CD4-positive, alpha-beta T cell treated with Interferon gamma for 1 hour (primary cell): ENCODE data around the gene ZNF76.
"Not testable (repeated sequence)": the region's sequence is repeated elsewhere in the genome, so short reads cannot be mapped to it uniquely, and the experiment has no call there.

Experiments
- DNase-seq: peaks from one replicate; pipeline ENCODE4 v3.0.0-alpha.2; 2020

ZNF76 gene

GRCh38 chr6:35302604-35303241 is 43.2 kb downstream of the ZNF76 start:
- DNase-seq, result peak; percentile 84

GRCh38 chr6:35304299-35304698 is 44.8 kb downstream of the ZNF76 start:
- DNase-seq, result no peak

- no peak for DNase-seq
Measured at GRCh38 chr6:35305117-35305516, 45.6 kb downstream of the ZNF76 start.

GRCh38 chr6:35307138-35307537 is 47.6 kb downstream of the ZNF76 start:
- DNase-seq, result not testable (repeated sequence)

GRCh38 chr6:35308543-35308942 is 49.0 kb downstream of the ZNF76 start:
- DNase-seq, result not testable (repeated sequence)

- no peak for DNase-seq
Measured at GRCh38 chr6:35309611-35310264, 50.2 kb downstream of the ZNF76 start.

GRCh38 chr6:35310265-35310831 is 50.8 kb downstream of the ZNF76 start:
- no peak for DNase-seq

DNA sequence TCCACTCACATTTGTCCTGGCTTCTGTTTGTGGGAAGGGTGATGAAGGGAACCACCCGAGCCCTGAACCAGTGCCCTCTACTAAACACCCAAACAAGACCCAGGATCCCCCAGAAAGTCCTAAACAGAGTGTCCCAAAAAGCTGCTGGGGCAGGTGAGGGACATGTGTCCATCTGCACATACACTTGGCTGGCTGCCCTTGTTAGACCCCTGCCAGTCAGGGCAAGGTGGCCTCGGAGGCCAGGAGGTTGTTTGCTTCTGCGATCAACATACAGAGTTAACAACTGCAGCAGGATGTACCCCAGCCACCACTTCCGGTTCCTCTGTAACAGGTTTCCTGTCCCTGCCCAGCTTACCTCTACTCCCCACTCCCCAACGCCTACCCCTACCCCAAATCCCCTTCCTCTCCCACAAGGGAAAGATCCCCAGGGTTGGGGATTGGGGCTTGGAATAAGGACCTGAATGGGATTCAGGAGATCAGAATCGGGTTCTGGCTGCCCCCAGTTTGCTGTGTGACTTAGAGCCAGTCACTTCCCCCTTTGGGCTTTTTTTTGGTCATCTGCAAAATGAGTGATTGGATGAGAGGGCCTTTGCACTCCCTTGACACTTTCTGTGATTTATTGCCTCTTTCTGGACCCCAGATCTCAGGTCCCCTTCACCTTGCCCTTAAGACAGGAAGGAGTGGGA is 52.0 kb downstream of the ZNF76 start:
- DNase-seq, result peak; percentile 70

DNA sequence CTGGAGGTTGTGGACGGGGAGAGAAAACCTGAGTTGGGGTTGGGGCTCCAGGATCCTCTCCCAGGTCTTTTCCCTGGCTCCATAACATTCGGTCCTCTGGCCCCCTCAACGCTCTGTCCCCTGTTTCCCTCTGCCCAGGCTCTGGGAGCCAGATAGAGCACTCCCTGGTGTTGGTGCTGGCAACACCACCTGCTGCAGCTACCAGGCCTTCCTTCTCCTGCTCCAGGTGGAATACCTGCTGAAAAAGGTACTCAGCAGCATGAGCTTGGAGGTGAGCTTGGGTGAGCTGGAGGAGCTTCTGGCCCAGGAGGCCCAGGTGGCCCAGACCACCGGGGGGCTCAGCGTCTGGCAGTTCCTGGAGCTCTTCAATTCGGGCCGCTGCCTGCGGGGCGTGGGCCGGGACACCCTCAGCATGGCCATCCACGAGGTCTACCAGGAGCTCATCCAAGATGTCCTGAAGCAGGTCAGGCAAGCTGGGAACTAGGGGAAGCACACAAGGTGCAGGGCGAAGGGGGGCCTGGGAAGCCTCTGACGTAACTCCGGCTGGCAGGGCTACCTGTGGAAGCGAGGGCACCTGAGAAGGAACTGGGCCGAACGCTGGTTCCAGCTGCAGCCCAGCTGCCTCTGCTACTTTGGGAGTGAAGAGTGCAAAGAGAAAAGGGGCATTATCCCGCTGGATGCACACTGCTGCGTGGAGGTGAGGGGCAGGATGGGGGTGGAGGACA is 52.7 kb downstream of the ZNF76 start:
- no peak for DNase-seq

DNA sequence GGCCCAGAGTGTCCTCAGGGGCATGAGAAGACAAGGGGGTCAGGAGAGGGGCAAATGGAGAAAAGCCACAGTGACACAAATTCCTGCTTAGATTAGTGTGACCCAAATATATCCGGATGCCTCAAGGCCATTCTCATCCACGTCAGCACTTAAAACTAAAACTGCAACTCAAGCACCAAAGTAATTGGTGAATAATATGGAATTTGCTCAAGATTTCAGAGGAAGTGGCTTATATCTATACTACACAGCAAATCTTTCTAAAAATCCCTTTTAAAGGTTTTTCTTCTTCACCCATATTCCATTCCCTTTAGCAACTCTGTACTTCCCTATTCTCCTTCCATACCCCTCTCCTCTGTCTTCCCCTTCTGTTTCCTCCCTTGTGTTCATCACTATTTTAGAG is 53.3 kb downstream of the ZNF76 start:
- DNase-seq, result no peak

DNA sequence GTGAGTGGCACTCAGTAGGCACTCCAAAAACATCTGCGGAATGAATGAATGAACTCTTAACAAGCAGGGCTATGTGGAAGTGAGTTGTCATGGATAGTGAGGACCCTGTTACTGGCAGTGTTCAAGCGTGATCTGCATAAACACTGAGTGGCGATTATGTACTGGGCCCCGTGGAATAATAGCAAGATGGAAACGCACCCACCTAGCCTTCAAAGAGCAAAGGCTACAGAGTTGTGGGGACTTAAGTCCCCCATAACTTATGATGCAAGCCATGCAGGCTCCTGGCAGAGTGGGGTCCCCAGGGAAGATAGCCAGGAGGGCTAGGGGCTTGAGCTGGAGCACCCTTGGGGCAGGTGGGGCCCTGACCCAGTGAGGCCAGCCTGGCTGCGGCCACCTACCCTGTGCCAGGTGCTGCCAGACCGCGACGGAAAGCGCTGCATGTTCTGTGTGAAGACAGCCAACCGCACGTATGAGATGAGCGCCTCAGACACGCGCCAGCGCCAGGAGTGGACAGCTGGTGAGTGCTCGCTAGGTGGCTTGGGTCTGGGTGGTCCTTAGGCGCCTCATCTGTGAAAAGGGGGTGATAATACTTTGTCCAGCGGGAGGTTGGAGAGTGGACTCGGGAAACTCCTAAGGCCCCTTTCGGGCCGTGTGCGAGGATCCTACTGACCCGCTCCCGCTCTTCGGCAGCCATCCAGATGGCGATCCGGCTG is 58.1 kb downstream of the ZNF76 start:
- DNase-seq, result no peak

GRCh38 chr6:35318196-35319171 is 58.9 kb downstream of the ZNF76 start:
- DNase-seq, result no peak

GRCh38 chr6:35319346-35320030 is 60.0 kb downstream of the ZNF76 start:
- no peak for DNase-seq

GRCh38 chr6:35320031-35320410 is 60.5 kb downstream of the ZNF76 start:
- no peak for DNase-seq

- DNase-seq, result no peak
Measured at GRCh38 chr6:35321091-35321490, 61.6 kb downstream of the ZNF76 start.

GRCh38 chr6:35327349-35328027 is 68.0 kb downstream of the ZNF76 start:
- peak; percentile 75 for DNase-seq

GRCh38 chr6:35328108-35328723 is 68.7 kb downstream of the ZNF76 start:
- no peak for DNase-seq

DNA sequence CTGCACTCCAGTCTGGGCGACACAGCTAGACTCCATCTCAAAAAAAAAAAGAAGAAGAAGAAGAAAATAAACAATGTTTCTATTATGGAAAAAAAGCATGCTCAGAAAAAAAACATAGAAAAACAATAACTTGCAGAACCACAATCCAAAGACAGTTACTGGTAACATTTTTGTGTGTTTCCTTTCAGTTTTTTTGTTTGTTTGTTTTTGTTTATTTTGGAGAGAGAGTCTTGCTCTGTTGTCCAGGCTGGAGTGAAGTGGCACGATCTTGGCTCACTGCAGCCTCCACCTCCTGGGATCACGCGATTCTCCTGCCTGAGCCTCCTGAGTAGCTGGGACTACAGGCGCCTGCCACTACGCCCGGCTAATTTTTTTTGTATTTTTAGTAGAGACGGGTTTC is 69.4 kb downstream of the ZNF76 start:
- DNase-seq, result not testable (repeated sequence)

GRCh38 chr6:35330541-35331119 is 71.1 kb downstream of the ZNF76 start:
- DNase-seq, result no peak
